Tibial artery (tissue), 4 donors: Measurements from ENCODE around the gene JTB.
"Not testable (repeated sequence)": the region's sequence is repeated elsewhere in the genome, so short reads cannot be mapped to it uniquely, and the experiment has no call there.

ENCODE experiments used
- DNase-seq, 2 donors: peaks; one replicate each; pipeline ENCODE4 v3.0.0-alpha.2; 2019
- H3K27ac ChIP-seq, 2 donors: fragments of 200-600 bp; sonication (generic) in 1 of 2; 1 replicate in 1 of 2; 2 replicates in 1 of 2; pipeline ENCODE4 v1.5.1; 2018 to 2019; ENCODE audit warnings: mild to moderate bottlenecking in 1 of 2
- H3K27me3 ChIP-seq, 2 donors: fragments of 200-600 bp; sonication (generic) in 1 of 2; one replicate each; pipeline versions ENCODE4 v1.5.1 to v1.6.0; 2016 to 2019
- H3K36me3 ChIP-seq, 3 donors: fragments of 200-600 bp; sonication (generic) in 2 of 3; one replicate each; pipeline ENCODE4 v1.5.1; 2016 to 2019; ENCODE audit warnings: mild to moderate bottlenecking in 2 of 3
- H3K4me1 ChIP-seq, 4 donors: fragments of 200-600 bp; sonication (generic) in 2 of 4; 1 replicate in 3 of 4; 2 replicates in 1 of 4; pipeline ENCODE4 v1.5.1; 2016 to 2019
- H3K4me3 ChIP-seq, 2 donors: fragments of 200-600 bp; sonication (generic) in 1 of 2; 1 replicate in 1 of 2; 2 replicates in 1 of 2; pipeline ENCODE4 v1.5.1; 2018 to 2019; ENCODE audit warnings: mild to moderate bottlenecking in 2 of 2
- H3K9me3 ChIP-seq, 3 donors: fragments of 200-600 bp; sonication (generic) in 1 of 3; one replicate each; pipeline ENCODE4 v1.5.1; 2016 to 2019
- intact Hi-C: fragments of 100-400 bp; cut with DNase I; formaldehyde crosslinking; loops from one replicate; pipeline ENCODE4 v1.15.0; 2023; ENCODE audit warnings: low total_unique reads
- TF ChIP-seq, protein P1 (sequence below), 2 experiments: fragments of 200-600 bp in 1 of 2; fragments of 450-650 bp in 1 of 2; IDR thresholded peaks; one replicate each; pipeline ENCODE4 v1.5.1; 2017 to 2019; ENCODE audit warnings: antibody characterized with exemption in 2 of 2, mild to moderate bottlenecking in 1 of 2, moderate library complexity in 1 of 2

JTB gene

DNA sequence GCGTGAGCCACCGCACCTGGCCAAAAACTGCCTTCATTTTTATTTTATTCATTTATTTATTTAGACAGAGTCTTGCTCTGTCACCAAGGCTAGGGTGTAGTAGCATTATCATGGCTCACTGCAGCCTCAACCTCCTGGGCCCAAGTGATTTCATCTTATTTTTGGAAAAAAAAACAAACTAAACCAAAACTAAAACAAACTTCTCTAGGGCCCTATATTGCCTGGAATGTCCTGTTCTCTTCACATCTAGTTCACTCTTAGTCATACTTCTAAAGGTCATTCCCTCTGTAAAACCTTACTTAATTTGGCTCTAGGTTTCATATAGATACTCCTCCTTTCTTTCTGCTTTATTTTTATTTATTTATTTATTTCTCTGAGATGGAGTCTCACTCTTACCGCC is 28.7 kb upstream of the JTB start:
- Histone ChIP-seq H3K27me3 (no peaks in the 10 kb centered on the region), H3K36me3 (no peaks in the 10 kb centered on the region), H3K9me3 (no peaks in the 10 kb centered on the region), H3K27ac (peak overlapping the region; percentile 41 to 50), H3K4me1 (peaks cover 0 to 16% (median 4%) of the 10 kb centered on the region in 4 donors), H3K4me3 (no peak overlapping the region)
- TF ChIP-seq, protein P1, sequence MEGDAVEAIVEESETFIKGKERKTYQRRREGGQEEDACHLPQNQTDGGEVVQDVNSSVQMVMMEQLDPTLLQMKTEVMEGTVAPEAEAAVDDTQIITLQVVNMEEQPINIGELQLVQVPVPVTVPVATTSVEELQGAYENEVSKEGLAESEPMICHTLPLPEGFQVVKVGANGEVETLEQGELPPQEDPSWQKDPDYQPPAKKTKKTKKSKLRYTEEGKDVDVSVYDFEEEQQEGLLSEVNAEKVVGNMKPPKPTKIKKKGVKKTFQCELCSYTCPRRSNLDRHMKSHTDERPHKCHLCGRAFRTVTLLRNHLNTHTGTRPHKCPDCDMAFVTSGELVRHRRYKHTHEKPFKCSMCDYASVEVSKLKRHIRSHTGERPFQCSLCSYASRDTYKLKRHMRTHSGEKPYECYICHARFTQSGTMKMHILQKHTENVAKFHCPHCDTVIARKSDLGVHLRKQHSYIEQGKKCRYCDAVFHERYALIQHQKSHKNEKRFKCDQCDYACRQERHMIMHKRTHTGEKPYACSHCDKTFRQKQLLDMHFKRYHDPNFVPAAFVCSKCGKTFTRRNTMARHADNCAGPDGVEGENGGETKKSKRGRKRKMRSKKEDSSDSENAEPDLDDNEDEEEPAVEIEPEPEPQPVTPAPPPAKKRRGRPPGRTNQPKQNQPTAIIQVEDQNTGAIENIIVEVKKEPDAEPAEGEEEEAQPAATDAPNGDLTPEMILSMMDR (IDR thresholded peaks at IDR 0.05) = no peak
- no peak for DNase-seq
- intact Hi-C loops = no loop called here

DNA sequence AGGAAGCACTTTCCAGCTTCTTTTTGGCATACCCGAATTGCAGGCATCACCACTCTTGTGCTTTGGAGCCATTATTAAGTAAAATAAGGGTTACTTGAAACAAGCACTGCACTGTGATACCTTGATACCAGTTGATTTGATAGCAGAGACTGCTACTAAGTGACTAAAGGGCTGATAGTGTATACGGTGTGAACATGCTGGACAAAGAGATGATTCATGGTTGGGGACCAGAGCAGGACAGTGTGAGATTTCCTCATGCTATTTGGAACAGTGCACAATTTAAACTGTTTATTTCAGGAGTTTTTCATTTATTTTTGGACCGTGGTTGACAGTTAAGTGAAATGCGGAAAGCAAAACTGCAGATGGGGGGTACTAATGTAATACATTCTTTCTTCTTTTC is 22.9 kb upstream of the JTB start:
- H3K27me3 ChIP-seq = no peaks in the 10 kb centered on the region
- H3K36me3 ChIP-seq = peaks cover 8% of the 10 kb centered on the region in 3 donors
- intact Hi-C loops = no loop called here
- H3K9me3 ChIP-seq = no peaks in the 10 kb centered on the region
- no peak overlapping the region for H3K4me3 ChIP-seq
- H3K27ac ChIP-seq = no peak overlapping the region
- H3K4me1 ChIP-seq = peaks cover 0 to 4% (median under 1%) of the 10 kb centered on the region in 4 donors
- no peak for DNase-seq
- TF ChIP-seq, protein P1 (IDR thresholded peaks at IDR 0.05) = no peak

DNA sequence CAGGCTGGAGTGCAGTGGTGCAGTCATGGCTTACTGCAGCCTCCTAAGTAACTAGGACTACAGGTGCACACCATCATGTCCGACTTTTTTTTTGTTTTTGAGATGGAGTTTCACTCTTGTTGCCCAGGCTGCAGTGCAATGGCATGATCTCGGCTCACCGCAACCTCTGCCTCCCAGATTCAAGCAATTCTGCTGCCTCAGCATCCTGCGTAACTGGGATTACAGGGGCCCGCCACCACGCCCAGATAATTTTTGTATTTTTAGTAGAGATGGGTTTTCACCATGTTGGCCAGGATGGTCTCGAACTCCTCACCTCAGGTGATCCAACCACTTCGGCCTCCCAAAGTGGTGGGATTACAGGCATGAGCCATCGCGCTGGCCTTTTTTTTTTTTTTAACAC is 19.4 kb upstream of the JTB start:
- H3K27me3 ChIP-seq, intact Hi-C loops, H3K27ac ChIP-seq, H3K9me3 ChIP-seq, H3K4me3 ChIP-seq: not testable (repeated sequence)
- peak in 1 of 2 donors; percentile 29 for DNase-seq
- H3K4me1 ChIP-seq = peaks cover 0 to 25% (median 17%) of the 10 kb centered on the region in 4 donors
- H3K36me3 ChIP-seq = peaks cover 42 to 43% (median 42%) of the 10 kb centered on the region in 3 donors

DNA sequence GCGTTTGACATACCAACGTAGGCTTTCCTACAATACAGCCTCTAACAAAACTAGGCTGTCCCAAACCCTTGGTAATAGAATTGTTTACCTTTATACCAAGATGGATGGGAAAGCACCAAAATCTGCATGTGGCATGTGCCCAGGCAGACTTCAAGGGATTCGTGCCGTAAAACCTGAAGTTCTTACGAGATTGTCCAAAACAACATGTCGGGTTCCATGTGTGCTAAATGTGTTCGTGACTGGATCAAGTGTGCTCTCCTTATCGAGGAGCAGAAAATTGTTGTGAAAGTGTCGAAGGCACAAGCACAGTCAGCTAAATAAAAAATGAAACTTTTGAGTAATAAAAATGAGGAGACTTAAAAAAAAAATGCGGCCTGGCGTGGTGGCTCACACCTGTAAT is 18.2 kb upstream of the JTB start:
- DNase-seq = peak in 1 of 2 donors; percentile 27
- H3K9me3 ChIP-seq = no peaks in the 10 kb centered on the region
- no peak overlapping the region for H3K27ac ChIP-seq
- H3K4me3 ChIP-seq = no peak overlapping the region
- peaks cover 43 to 52% (median 44%) of the 10 kb centered on the region in 3 donors for H3K36me3 ChIP-seq
- intact Hi-C loops = no loop called here
- peaks cover 0 to 32% (median 23%) of the 10 kb centered on the region in 4 donors for H3K4me1 ChIP-seq
- no peaks in the 10 kb centered on the region for H3K27me3 ChIP-seq
- TF ChIP-seq, protein P1 (IDR thresholded peaks at IDR 0.05) = no peak

DNA sequence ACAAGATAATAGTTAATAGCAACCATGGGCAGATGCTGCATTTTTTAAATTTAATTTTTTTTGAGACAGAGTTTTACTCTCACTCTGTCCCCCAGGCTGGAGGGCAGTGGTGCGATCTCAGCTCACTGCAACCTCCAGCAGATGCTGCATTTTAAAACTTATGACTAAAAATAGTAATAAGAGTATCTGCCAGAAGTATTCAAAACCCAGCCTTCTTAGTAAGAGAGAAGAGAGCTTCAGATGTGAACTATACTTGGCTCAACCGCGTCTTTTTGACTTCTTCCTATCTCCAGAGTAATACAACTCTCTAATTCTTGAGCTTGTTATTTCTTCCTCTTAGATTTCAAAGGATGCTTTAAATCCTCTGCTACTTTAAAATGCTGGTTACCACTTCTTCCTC is 17.7 kb upstream of the JTB start:
- Histone ChIP-seq H3K9me3 (no peaks in the 10 kb centered on the region), H3K4me3 (no peak overlapping the region), H3K27ac (no peak overlapping the region), H3K4me1 (peaks cover 0 to 32% (median 23%) of the 10 kb centered on the region in 4 donors), H3K36me3 (peaks cover 43 to 52% (median 44%) of the 10 kb centered on the region in 3 donors), H3K27me3 (no peaks in the 10 kb centered on the region)
- TF ChIP-seq, protein P1 (IDR thresholded peaks at IDR 0.05) = no peak
- intact Hi-C loops = no loop called here
- DNase-seq = no peak

DNA sequence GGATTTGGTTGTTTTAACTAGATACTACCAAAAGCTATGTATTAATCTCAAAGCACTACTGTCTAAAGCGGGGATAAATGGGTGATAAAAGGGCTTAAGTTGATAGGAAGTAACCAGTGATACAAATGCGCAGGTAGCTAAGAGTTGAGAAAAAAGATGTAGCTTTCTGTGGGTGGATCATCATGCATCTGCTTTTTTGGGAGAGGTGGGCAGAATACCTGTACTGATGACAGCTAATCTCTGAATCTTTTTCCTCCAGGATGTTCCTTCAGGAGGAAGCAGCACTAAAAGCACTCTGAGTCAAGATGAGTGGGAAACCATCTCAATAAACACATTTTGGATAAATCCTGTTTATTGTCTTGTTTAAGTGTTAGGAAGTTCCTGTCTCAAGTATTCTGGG is 14.3 kb upstream of the JTB start:
- peaks cover 0 to 38% (median 30%) of the 10 kb centered on the region in 4 donors for H3K4me1 ChIP-seq
- H3K9me3 ChIP-seq = no peaks in the 10 kb centered on the region
- no peaks in the 10 kb centered on the region for H3K27me3 ChIP-seq
- intact Hi-C loops = no loop called here
- peak overlapping the region; percentile 72 to 76 for H3K4me3 ChIP-seq
- peaks cover 43 to 52% (median 44%) of the 10 kb centered on the region in 3 donors for H3K36me3 ChIP-seq
- TF ChIP-seq, protein P1 (IDR thresholded peaks at IDR 0.05) = no peak
- DNase-seq = no peak
- peak overlapping the region; percentile 90 to 91 for H3K27ac ChIP-seq
